Endothelial cell (in vitro differentiated cells): ENCODE results near the gene CD86. TPM values are rescaled to one million over a fixed set of nuclear protein-coding genes. Genes with fewer than 3 reads are reported as not detected.
A peak's percentile ranks its signal among the peaks of the same experiment; 100 is the strongest.

Experiments
- DNase-seq: peaks from one replicate; pipeline ENCODE4 v3.0.0; 2021; ENCODE audit warnings: low spot score
- H3K27ac Mint-ChIP-seq: one replicate; pipeline ENCODE4 v1.8.0; 2021; ENCODE audit warnings: mixed read lengths, inconsistent platforms; ENCODE audit not compliant: unreplicated experiment
- H3K27me3 Mint-ChIP-seq: one replicate; pipeline ENCODE4 v1.8.0; 2021; ENCODE audit warnings: mild to moderate bottlenecking, moderate library complexity, mixed read lengths, inconsistent platforms; ENCODE audit not compliant: unreplicated experiment
- H3K36me3 Mint-ChIP-seq: one replicate; pipeline ENCODE4 v1.8.0; 2021; ENCODE audit warnings: mild to moderate bottlenecking, low read depth, mixed read lengths, inconsistent platforms; ENCODE audit not compliant: unreplicated experiment
- H3K4me1 Mint-ChIP-seq: one replicate; pipeline ENCODE4 v1.8.0; 2021; ENCODE audit warnings: mild to moderate bottlenecking, mixed read lengths, inconsistent platforms; ENCODE audit not compliant: unreplicated experiment
- H3K4me3 Mint-ChIP-seq: one replicate; pipeline ENCODE4 v1.8.0; 2021; ENCODE audit warnings: mild to moderate bottlenecking, mixed read lengths, inconsistent platforms; ENCODE audit not compliant: unreplicated experiment
- H3K9me3 Mint-ChIP-seq: one replicate; pipeline ENCODE4 v1.8.0; 2021; ENCODE audit warnings: mixed read lengths, inconsistent platforms; ENCODE audit not compliant: unreplicated experiment
- CTCF ChIP-seq: fragments of 200-600 bp; sonication (generic); IDR thresholded peaks from one replicate; pipeline ENCODE4 v1.5.0; 2021; ENCODE audit warnings: antibody characterized with exemption; ENCODE audit not compliant: unreplicated experiment
- total RNA-seq: library from RNA; stranded (reverse); fragmentation: NEBNext Ultra II Directional; extraction: Animal tissue kit (Norgen Biotek cat#: 25700); gene quantifications from one replicate; pipeline ENCODE4 v1.2.1, GENCODE V29; 2021; ENCODE audit not compliant: unreplicated experiment

The CD86 gene
- total RNA-seq, 1 donor from 2014 or later = not detected

GRCh38 chr3:122012821-122013220, 42.3 kb upstream of the CD86 start:
- DNase-seq = no peak
- TF ChIP-seq CTCF = no peak
- no peaks in the 10 kb centered on the region for H3K36me3 Mint-ChIP-seq
- H3K4me3 Mint-ChIP-seq = no peak overlapping the region
- peaks cover 1% of the 10 kb centered on the region for H3K27me3 Mint-ChIP-seq
- no peaks in the 10 kb centered on the region for H3K9me3 Mint-ChIP-seq
- H3K4me1 Mint-ChIP-seq = peaks cover 6% of the 10 kb centered on the region
- no peak overlapping the region for H3K27ac Mint-ChIP-seq

- no peak overlapping the region for H3K27ac Mint-ChIP-seq
- TF ChIP-seq CTCF = no peak
- no peaks in the 10 kb centered on the region for H3K9me3 Mint-ChIP-seq
- H3K36me3 Mint-ChIP-seq = no peaks in the 10 kb centered on the region
- DNase-seq = no peak
- H3K4me1 Mint-ChIP-seq = peaks cover 6% of the 10 kb centered on the region
- H3K27me3 Mint-ChIP-seq = peaks cover 1% of the 10 kb centered on the region
- H3K4me3 Mint-ChIP-seq = no peak overlapping the region
Observed at GRCh38 chr3:122013448-122013925, 41.7 kb upstream of the CD86 start.

GRCh38 chr3:122014741-122015140, 40.4 kb upstream of the CD86 start:
- TF ChIP-seq CTCF = no peak
- DNase-seq = no peak
- no peaks in the 10 kb centered on the region for H3K9me3 Mint-ChIP-seq
- no peaks in the 10 kb centered on the region for H3K36me3 Mint-ChIP-seq
- H3K4me1 Mint-ChIP-seq = peaks cover 5% of the 10 kb centered on the region
- H3K4me3 Mint-ChIP-seq = no peak overlapping the region
- H3K27ac Mint-ChIP-seq = no peak overlapping the region
- peaks cover 1% of the 10 kb centered on the region for H3K27me3 Mint-ChIP-seq

- H3K36me3 Mint-ChIP-seq = no peaks in the 10 kb centered on the region
- peaks cover 2% of the 10 kb centered on the region for H3K27me3 Mint-ChIP-seq
- no peak for TF ChIP-seq CTCF
- no peak overlapping the region for H3K4me3 Mint-ChIP-seq
- no peak for DNase-seq
- H3K9me3 Mint-ChIP-seq = no peaks in the 10 kb centered on the region
- no peak overlapping the region for H3K27ac Mint-ChIP-seq
- peaks cover 5% of the 10 kb centered on the region for H3K4me1 Mint-ChIP-seq
Observed at GRCh38 chr3:122019493-122019892, 35.7 kb upstream of the CD86 start.

GRCh38 chr3:122021037-122021436, 34.1 kb upstream of the CD86 start:
- TF ChIP-seq CTCF = no peak
- peak overlapping the region; percentile 35 for H3K4me3 Mint-ChIP-seq
- H3K4me1 Mint-ChIP-seq = peaks cover 5% of the 10 kb centered on the region
- H3K27me3 Mint-ChIP-seq = peaks cover 2% of the 10 kb centered on the region
- H3K9me3 Mint-ChIP-seq = no peaks in the 10 kb centered on the region
- no peak overlapping the region for H3K27ac Mint-ChIP-seq
- no peaks in the 10 kb centered on the region for H3K36me3 Mint-ChIP-seq
- DNase-seq = no peak
